Ammon's horn (tissue), 1 donor: ENCODE data around the gene CPZ.
"Not testable (repeated sequence)": the region's sequence is repeated elsewhere in the genome, so short reads cannot be mapped to it uniquely, and the experiment has no call there.

Experiments
- DNase-seq: peaks from one replicate; pipeline ENCODE4 v3.0.0-alpha.2; 2016; ENCODE audit warnings: low spot score

Gene CPZ

GRCh38 chr4:8557151-8558076 lies 35.2 kb upstream of the CPZ start:
- DNase-seq = no peak

GRCh38 chr4:8558080-8558960 lies 34.2 kb upstream of the CPZ start:
- DNase-seq = no peak

GRCh38 chr4:8559011-8559410 lies 33.6 kb upstream of the CPZ start:
- DNase-seq = no peak

GRCh38 chr4:8559524-8560264 lies 32.9 kb upstream of the CPZ start:
- DNase-seq = no peak

- DNase-seq = no peak
These were observed 32.1 kb upstream of the CPZ start for GRCh38 chr4:8560265-8561047.

- no peak for DNase-seq
These were observed 28.0 kb upstream of the CPZ start for GRCh38 chr4:8564595-8564994.

GRCh38 chr4:8568068-8568668 lies 24.4 kb upstream of the CPZ start:
- no peak for DNase-seq

GRCh38 chr4:8570201-8570600 lies 22.4 kb upstream of the CPZ start:
- no peak for DNase-seq

- no peak for DNase-seq
These were observed 20.6 kb upstream of the CPZ start for GRCh38 chr4:8571702-8572685.

GRCh38 chr4:8573266-8573665 lies 19.3 kb upstream of the CPZ start:
- no peak for DNase-seq

- DNase-seq = no peak
These were observed 17.7 kb upstream of the CPZ start for GRCh38 chr4:8574796-8575370.

GRCh38 chr4:8575457-8575856 lies 17.1 kb upstream of the CPZ start:
- DNase-seq = no peak

- not testable (repeated sequence) for DNase-seq
These were observed 16.0 kb upstream of the CPZ start for GRCh38 chr4:8576591-8576990.

GRCh38 chr4:8577046-8577445 lies 15.5 kb upstream of the CPZ start:
- no peak for DNase-seq

GRCh38 chr4:8577972-8578371 lies 14.6 kb upstream of the CPZ start:
- no peak for DNase-seq

- no peak for DNase-seq
These were observed 13.8 kb upstream of the CPZ start for GRCh38 chr4:8578717-8579116.

GRCh38 chr4:8579526-8580320 lies 12.8 kb upstream of the CPZ start:
- no peak for DNase-seq

GRCh38 chr4:8580321-8581093 lies 12.1 kb upstream of the CPZ start, which contains the start of gene GPR78:
Gene GPR78, plus strand, starts transcription at chr4:8580392. Its CDS starts 591 bp downstream, at chr4:8580983.
- DNase-seq = no peak
